OCI-LY7 (cell line): Measurements from ENCODE around the gene IGSF3.
"Not testable (repeated sequence)": the region's sequence is repeated elsewhere in the genome, so short reads cannot be mapped to it uniquely, and the experiment has no call there.

Source experiments
- EZH2phosphoT487 ChIP-seq: fragments of 200-600 bp; sonication (generic); IDR thresholded peaks from 2 replicates; pipeline ENCODE4 v1.6.1; 2018; ENCODE audit warnings: low read depth, borderline replicate concordance, mild to moderate bottlenecking, mixed run types, antibody characterized with exemption, low read length, moderate library complexity, mixed read lengths
- TF ChIP-seq, protein P1 (sequence below): fragments of 200-600 bp; sonication (generic); conservative IDR thresholded peaks from 2 replicates; pipeline ENCODE4 v1.5.1; 2014; ENCODE audit warnings: mild to moderate bottlenecking, antibody characterized with exemption, low read length, moderate library complexity, mixed read lengths

DNA sequence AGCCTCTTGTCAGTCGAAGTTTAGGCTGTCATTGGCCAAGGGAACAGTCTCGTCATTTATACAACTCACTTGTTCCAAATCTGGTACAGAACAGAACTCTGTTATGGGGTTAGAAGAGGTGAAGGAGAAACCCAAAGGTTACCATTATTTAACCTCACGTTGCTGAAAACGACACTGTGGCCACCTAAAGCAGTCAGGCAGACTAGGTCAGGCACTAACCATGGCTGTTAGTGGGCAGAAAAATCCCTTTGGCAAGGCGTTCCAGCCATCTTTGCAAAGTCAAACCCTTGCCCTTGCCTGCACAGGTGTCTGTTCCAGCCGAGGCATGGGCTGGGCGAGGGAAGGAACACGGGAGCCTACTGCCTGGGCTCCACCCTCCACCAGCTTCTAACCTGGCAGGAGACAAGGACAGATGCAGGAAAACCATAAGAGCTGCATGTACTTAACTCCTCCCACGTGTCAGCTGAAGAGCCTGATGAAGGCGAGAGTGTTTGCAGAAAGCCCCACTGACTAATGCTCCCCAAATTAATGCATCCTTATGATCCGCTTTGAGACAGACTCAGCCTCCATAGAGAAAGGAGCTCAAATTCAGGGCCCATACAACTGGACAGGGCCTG, 69.0 kb downstream of the IGSF3 start:
- TF ChIP-seq, protein P1, sequence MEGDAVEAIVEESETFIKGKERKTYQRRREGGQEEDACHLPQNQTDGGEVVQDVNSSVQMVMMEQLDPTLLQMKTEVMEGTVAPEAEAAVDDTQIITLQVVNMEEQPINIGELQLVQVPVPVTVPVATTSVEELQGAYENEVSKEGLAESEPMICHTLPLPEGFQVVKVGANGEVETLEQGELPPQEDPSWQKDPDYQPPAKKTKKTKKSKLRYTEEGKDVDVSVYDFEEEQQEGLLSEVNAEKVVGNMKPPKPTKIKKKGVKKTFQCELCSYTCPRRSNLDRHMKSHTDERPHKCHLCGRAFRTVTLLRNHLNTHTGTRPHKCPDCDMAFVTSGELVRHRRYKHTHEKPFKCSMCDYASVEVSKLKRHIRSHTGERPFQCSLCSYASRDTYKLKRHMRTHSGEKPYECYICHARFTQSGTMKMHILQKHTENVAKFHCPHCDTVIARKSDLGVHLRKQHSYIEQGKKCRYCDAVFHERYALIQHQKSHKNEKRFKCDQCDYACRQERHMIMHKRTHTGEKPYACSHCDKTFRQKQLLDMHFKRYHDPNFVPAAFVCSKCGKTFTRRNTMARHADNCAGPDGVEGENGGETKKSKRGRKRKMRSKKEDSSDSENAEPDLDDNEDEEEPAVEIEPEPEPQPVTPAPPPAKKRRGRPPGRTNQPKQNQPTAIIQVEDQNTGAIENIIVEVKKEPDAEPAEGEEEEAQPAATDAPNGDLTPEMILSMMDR: not testable (repeated sequence)
- TF ChIP-seq EZH2phosphoT487: not testable (repeated sequence)
